Activated naive CD4-positive, alpha-beta T cell (primary cell): ENCODE data around the gene ZNF593.

Experiments used
- DNase-seq, 4 experiments: peaks; one replicate each; lab custom pipeline; 2025; lab: John Stamatoyannopoulos, UW

Gene ZNF593

DNA sequence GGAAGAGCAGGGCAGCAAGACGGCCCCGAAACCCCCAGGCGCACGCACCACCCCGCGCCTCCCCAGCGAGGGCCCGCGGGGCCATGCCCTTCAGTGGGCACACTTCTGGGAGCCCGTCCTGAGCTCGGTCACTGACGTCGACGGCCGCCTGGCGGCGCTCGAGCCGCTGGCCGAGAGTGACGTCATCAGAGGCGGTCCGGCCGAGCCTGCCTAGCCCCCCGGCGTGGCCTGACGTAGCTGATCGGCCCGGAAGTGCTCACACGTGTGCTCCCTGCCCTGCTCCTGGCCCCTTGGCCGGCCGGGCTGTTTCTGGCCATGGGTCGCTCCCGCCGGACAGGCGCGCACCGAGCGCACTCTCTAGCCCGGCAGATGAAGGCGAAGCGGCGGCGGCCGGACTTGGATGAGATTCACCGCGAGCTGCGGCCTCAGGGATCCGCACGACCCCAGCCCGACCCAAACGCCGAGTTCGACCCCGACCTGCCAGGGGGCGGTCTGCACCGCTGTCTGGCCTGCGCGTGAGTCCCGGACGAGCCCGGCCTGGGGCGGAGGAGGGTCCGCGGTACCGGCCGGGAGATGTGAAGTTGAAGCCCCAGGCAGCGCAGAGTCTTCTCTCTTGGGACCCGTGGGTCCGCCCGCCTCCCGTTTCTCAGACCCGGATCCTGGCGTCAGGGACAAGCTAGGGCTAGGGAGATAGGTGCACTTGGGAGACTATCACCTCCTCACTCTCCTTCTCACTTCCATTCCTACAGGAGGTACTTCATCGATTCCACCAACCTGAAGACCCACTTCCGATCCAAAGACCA, at the start of gene ZNF593:
TSS of gene ZNF593 (plus strand) at position 240 of the 803 bp plus-strand sequence. CDS start at position 316, 76 bp downstream.
- DNase-seq, result peak; percentile 53 to 61 (median 58)

DNA sequence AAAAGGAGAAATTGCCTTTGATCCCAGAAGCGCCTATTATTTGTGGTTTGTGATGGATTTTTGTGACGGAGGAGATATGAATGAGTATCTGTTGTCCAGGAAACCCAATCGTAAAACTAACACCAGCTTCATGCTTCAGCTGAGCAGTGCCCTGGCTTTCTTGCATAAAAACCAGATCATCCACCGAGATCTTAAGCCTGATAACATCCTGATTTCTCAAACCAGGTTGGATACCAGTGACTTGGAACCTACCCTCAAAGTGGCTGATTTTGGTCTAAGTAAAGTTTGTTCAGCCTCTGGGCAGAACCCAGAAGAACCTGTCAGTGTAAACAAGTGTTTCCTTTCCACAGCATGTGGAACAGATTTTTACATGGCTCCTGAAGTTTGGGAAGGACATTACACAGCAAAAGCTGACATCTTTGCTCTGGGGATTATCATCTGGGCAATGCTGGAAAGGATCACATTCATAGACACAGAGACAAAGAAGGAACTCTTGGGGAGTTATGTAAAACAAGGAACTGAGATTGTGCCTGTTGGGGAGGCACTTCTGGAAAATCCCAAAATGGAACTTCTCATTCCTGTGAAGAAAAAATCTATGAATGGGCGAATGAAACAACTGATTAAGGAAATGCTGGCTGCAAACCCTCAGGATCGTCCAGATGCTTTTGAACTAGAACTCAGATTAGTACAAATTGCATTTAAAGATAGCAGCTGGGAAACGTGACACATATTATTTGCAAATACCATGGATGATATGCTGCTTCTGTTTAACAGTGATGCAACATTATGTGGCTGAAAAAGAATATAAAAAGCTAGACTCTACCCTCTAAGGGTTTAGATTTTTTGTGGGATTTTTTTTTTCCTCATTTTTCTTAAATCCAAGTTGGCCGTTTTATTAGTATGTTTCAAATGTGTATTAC, 47.6 kb upstream of the ZNF593 start:
- DNase-seq, result no peak

DNA sequence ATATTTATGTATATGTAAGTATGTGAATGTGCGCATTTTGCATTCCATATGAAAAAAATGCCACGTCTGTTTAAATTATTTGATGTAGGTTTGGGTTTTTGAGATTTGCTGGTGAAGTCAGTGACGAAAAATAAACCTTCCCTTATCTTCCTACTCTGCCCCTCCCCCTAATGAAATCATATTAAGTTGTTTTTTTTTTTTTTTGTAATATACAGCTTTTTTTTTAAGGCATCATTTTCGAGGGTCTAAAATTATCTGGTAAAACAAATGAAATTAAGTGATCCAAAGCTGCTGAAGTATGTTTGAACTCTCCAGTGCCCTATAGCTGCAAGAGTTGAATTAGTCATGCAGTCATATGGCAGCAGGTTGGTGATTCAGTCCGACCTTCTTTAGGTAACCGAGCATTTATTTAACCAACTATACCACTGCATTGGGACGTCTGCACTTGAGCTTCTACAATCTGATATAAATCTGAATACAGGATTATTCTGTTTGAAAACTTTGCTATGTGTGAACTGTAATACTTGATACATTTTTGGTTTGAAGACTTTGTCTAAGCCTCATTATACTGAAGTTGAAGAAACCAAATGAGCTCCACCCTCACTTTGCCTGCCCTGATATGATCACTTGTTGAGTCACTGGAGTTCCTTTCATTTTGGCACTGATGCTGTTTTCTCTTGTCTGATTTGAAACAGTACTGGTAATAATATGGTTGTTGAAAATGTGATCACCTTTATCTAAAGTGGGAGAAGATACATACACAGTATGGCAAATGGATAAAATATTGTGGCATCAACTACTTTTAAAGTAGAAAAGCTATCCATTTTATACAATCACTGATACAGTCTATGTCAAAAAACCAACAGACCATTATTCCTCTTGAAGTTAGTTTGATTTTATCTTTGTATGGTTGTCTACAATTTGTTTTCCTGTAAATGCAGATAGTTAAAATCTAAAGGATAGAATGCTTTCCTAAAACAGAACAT, 46.4 kb upstream of the ZNF593 start:
- no peak for DNase-seq

DNA sequence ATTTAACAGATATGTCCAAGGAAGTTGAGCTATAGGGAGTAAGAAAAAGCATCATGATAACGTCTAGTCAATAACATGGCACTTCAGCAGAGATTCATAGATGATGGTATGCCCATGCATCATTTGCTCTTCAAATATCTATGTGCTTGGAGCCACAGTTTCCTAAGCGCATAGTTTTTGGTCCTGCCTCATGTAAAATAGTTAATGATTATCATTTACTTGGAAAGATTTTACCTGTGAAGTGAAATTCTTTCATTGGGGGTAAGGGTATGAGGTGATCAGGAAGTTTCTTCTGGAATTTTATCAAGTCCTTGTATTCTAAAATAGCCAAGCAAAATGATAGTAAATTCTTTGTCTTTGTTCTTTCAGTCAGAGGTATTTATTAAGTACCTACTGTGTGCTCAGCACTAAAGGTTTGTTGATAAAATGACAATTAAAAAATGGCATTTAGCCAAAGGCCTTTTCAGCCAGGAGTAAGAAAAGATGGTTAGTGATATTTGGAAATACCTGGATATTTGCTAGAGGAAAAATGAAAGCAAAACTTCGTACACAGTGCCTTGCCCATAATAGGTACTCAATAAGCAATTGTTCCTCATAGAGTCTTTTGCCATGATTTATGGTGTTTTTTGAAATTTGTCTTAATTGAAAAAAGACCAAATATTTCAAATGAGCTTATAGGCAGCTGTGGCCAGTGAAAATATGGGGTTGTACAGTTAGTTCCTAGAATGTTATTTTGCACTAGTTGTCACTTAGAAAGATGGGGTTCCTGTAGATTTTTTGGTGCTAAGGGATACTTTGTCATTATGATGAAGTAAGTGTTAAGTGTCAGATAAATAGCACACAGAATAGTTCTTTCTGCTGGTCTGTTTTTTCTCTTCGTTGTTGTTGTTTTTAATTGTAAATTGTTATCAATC, 45.0 kb upstream of the ZNF593 start:
- DNase-seq, result no peak

DNA sequence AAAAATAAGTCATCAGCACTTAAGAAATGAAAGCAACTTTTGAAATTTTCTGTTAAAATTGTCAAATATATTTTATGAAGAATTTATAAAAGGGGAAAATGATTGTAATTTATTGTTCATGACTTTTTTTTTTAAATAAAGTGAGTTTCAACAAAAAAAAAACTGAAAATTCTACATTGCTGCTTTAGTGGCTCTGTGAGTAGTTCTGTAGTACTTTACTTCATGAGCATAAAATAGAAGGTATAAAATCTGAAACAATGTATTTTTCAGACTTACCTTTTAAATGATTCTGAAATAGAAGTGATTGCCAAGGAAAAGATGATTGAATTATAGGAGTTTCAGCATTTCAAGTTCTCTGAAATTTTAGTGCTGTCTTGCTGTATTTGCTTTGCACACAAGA, 44.3 kb upstream of the ZNF593 start:
- no peak for DNase-seq

DNA sequence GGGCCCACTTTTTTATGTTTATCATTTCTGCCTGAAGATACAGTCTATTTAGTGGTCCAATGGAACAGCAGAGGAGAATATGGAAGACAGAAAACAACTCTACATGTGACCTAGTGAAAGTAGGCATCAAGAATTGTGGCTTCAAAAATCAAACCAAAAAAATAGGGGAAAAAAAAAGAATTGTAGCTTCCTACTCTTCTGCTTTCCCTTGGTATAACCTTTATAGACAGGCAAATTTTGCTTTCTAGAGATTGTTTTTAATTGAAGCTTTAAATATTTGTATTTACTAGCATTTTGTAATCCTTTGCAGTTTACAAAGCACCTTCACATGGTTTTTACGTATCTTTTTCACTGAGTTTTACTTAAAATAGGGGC, 43.8 kb upstream of the ZNF593 start:
- no peak for DNase-seq

DNA sequence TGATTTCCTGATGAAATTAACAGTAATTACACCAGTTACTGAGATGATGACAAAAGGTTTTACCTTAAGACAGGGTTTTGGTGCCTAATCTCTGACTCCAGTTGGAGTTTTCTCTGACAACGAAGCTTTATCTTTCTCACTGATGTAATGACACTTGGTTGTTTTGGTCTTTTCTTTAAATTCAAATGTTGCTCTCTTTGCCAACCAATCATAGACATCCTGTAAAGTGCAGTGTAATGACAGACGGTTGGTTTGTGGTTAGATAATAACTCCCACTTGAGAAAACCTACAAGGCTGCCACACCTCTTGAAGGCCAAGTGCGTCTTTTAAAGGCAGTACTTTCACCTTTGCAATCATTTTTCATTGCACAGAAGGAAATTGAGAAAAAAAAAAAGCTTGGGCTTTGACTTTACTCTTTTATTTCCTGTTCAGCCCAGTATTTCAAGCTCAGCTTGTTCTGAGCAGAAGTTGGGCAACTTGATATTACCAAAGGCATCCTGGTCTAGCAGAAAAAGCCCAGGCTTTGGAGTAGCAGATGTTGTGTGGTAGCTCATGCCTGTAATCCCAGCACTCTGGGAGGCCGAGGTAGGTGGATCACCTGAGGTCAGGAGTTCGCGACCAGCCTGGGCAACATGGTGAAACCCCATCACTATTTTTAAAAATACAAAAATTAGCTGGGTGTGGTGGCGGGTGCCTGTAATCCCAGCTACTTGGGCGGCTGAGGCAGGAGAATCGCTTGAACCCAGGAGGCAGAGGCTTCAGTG, 43.2 kb upstream of the ZNF593 start:
- DNase-seq, result peak in 1 of 4 experiments; percentile 22

DNA sequence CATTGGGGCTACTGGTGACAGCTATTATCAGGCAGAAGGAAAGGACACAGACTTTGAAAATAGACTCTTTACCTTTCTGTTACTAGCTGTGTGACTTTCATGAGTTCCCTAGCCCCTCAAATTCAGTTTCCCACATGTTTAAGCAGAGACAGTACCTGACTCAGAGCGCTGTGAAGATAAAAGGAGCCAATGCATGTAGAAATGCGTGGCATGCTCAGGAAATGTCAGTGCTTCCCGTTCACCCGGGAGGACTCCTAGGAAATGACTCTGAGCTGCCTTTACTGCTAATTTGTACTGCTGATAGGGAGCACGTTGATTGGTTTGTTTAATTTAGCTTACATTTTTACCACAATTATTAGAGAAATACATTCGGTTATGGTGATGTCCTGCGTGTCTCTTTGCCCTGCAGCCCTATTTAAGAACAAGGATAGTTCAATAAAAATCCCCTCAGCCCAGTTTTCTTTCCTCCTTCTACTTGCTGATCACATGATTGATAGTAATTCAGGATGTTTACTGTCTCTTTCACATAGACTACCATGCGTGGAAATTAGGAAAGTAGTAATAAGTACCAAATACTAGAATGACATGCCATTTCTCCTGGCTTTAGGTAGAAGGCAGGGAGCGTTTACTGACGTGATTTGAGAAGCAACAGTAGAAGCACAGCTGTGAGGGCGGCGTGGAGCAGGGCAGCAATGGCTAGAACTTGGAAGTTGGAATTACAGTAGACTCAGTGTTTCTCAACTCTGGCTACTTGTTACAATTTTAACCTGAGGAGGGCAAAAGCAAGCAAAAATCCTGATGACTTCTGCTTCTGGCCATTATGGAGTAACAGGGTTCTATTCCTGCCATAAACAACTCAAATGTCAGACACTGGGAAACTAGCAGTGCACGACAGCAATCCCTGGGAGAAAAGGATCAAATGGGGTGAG, 42.2 kb upstream of the ZNF593 start:
- no peak for DNase-seq

DNA sequence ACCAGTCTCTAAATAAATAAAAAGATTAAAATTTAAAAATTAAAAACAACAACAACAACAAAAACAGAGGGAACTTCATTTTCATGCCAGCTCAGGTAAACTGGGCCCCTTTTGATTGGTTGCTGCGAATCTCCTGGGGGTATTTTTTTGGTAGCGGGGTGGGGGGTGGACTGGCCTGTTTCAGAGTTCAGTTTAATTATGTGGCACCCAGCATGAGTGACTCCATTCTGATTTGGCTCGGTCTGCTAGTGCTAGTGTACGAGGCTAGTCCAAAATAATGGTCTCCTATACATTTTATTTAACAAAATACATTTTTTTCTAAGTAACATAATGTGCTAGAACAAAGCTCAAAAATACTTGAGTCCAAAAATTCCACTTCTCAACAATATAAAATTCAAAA, 39.9 kb upstream of the ZNF593 start:
- no peak for DNase-seq

DNA sequence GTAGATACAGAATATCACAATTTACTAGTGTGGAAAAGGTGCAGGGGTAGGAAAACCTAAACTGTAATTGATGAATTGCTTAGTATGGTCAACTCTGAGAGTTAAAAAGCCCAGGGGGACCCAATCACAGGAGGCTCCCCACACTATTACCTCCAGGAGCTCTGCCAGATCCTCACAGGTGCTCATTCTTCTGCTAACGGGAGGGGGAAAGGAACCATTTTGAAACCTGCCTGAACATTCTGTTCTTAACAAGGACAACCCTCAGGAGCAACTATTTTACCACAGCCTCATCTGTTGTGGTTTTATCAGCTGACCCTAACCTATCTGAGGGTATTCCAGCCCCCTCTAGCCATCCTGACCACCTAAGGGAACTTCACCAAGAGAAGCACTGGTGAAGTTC, 39.0 kb upstream of the ZNF593 start:
- no peak for DNase-seq

DNA sequence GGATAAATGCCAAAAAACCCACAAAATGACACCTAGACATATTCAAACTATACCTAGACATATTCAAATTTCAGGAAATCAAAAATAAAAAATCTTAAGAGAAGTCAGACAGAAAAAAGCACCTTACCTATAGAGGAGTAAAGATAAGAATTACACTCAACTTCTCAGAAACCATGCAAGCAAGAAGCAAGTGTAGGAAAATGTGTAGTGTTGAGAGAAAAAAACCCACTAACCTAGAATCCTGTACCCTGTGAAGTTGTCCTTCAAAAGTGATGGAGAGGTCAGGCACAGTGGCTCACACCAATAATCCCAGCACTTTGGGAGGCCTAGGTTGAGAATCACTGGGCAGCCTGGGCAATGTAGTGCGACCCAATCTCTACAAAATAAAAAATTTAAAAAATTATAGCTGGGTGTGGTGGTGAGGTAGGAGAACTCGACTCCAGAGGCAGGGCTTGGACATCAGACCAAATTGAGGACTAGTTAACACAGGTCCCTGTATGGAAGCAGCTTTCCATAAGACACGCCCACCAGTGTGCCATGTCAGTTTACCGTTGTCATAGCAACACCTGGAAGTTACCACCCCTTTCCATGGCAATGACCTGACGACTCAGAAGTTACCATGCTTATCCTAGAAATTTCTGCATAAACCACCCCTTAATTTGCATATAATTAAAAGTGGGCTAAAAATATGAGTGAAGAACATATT, 37.4 kb upstream of the ZNF593 start:
- no peak for DNase-seq

DNA sequence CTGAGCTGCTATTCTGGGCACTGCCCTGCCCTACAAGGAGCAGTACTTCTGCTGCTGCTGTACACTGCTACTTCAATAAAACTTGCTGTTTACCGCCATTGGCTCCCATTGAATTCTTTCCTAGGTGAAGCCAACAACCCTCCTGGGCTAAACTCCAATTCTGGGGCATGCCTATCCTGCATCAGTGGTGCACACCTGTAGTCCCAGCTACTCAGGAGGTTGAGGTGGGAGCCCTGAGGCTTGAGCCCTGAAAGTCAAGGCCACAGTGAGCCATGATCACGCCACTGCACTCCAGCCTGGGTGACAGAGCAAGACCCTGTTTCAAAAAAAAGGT, 36.9 kb upstream of the ZNF593 start:
- no peak for DNase-seq

DNA sequence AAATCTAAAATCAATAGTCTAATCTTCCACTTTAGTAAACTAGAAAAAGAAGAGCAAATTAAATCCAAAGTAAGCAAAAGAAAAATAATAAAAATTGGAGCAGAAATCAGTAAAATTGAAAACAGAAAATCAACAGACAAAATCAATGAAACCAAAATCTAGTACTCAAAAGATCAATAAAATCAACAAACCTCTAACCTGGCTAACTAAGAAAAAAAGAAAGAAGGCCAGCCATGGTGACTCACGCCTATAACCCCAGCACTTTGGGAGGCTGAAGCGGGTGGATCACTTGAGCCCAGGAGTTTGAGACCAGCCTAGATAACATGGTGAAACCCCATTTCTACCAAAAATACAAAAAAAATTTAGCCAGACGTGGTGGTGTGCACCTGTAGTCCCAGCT, 35.2 kb upstream of the ZNF593 start:
- DNase-seq, result no peak

DNA sequence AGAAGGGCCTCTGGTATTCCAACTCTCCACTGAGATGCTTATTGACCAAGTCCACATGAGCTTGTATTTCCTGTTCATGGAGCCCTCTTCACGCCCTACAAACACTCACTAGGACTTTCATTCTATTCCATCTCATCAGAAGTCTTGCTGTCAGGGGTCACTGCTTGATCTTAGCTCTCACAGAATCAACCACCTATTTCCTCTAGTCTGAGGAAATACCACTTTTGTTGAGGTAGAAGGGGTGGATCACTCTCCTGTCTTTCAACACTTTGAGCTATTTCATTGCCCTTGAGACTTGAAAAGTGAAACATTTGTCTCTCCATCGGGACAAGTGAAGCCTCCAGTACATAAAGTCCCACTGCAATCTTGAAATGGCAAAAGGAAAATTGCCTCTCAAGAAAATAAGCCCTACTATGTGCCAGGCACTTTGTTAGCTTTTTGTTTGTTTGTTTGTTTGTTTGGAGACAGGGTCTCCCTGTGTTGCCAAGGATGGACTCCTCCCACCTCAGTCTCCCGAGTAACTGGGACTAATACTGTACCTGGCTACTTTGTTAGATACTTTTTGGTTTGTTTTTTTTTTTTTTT, 30.6 kb upstream of the ZNF593 start:
- DNase-seq, result no peak

DNA sequence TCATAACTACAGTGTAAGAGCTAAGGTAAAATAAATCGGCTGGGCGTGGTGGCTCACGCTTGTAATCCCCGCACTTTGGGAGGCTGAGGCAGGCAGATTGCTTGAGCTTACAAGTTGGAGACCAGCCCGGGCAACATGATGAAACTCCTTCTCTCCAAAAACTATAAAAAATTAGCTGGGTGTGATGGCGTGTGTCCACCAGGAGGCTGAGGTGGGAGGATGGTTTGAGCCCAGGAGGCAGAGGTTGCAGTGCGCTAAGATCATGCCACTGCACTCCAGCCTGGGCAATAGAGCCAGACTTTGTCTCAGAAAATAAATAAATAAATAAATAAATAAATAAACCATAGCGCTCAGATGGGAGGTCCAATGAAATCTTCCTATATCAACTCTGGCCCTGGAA, 27.5 kb upstream of the ZNF593 start:
- no peak for DNase-seq

DNA sequence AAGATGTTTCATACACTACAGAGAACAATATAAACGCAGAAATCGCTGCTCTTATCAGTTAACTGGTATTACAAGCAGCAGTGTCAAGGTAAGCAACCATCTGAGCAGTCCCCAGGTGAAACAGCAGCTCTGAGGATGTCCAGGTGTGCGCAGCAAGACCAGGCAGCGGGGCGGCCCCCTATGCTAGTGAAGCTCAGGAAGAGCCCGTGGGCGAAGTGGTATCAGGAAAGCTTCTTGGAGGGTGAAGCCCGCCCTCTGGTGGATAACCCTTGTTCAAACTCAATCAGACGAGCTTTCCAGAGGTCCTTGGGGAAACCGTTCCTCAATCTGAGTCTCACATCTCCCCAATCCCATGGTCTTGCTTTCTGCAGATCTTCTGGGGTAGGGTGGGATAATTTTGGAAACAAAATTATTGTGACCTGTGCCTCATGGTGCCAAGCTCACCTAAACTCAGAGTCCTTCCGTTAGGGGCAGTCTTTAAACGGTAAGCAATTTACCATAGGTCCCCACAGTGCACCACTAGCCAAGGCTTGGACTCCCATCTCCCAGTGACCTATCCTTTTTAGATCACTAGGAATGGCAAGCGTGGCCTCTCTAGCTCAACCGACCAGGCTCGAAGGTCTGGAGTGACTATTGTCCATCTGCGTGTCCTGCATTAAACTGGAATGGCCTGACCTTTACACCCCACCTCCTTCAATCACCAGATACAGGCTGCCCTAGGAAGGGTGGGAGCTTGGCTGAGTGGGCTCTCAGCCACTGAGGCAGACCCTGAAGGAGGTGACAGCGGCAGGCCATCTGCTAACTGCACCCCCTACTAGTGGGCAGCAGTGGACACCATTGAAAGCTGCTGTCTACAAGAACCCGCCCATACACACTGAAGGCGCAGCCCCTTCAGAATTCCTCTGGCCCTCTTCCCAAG, 24.4 kb upstream of the ZNF593 start:
- DNase-seq, result peak in 3 of 4 experiments; percentile 41 to 65 (median 42)

DNA sequence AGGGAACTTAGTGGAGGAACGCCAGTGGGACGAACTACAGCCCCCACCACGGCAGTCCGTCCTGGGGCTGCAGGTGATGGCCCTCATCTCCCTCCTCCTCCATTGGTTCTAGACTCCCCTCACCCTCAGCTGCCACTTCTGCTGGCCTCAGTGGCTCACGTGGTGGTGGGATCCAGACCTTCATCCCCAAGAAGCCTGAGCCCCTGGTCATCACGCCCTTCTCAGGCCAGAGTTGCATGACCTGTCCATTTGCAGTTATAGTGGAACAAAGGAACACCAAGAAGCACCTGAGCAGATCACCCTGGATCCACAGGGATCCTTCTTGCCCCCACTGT, 23.8 kb upstream of the ZNF593 start:
- DNase-seq, result no peak
